Sigmoid colon (tissue), 7 donors: ENCODE data around the gene KIF15. TPM values are rescaled to one million over a fixed set of nuclear protein-coding genes. Genes with fewer than 3 reads are reported as not detected.

Source experiments
- DNase-seq: peaks from one replicate; pipeline ENCODE4 v3.0.0-alpha.2; 2019
- H3K27ac ChIP-seq, 4 donors: fragments of 200-600 bp; sonication (generic); one replicate each; pipeline ENCODE4 v1.5.1; 2016 to 2019; ENCODE audit warnings: mild to moderate bottlenecking in 1 of 4
- H3K27me3 ChIP-seq, 3 donors: fragments of 200-600 bp; sonication (generic); one replicate each; pipeline ENCODE4 v1.5.1; 2019; ENCODE audit warnings: mild to moderate bottlenecking in 1 of 3
- H3K36me3 ChIP-seq, 4 donors: fragments of 200-600 bp; sonication (generic); one replicate each; pipeline ENCODE4 v1.5.1; 2016 to 2019
- H3K4me1 ChIP-seq, 4 donors: fragments of 200-600 bp; sonication (generic); one replicate each; pipeline ENCODE4 v1.5.1; 2017 to 2019
- H3K4me3 ChIP-seq, 4 donors: fragments of 200-600 bp; sonication (generic); one replicate each; pipeline ENCODE4 v1.5.1; 2017 to 2019; ENCODE audit warnings: mild to moderate bottlenecking in 2 of 4, moderate library complexity in 1 of 4
- H3K9me3 ChIP-seq, 4 donors: fragments of 200-600 bp in 3 of 4; sonication (generic) in 3 of 4; one replicate each; pipeline versions ENCODE4 v1.5.1 to v1.6.1; 2013 to 2019
- CTCF ChIP-seq, 4 experiments: fragments of 450-650 bp in 3 of 4; fragments of 200-600 bp in 1 of 4; IDR thresholded peaks; one replicate each; pipeline ENCODE4 v1.5.1; 2016 to 2019; ENCODE audit warnings: antibody characterized with exemption in 4 of 4, mild to moderate bottlenecking in 3 of 4, moderate library complexity in 2 of 4
- EP300 ChIP-seq, 4 donors: sonication (generic); formaldehyde crosslinking; IDR thresholded peaks; one replicate each; pipeline ENCODE4 v1.6.1; 2017; ENCODE audit warnings: antibody characterized with exemption in 4 of 4
- POLR2A ChIP-seq, 2 donors: fragments of 450-650 bp; IDR thresholded peaks; one replicate each; pipeline ENCODE4 v1.6.1; 2016; ENCODE audit warnings: antibody characterized with exemption in 2 of 2, mild to moderate bottlenecking in 2 of 2, moderate library complexity in 2 of 2
- POLR2AphosphoS5 ChIP-seq, 4 donors: sonication (generic); formaldehyde crosslinking; IDR thresholded peaks; one replicate each; pipeline ENCODE4 v1.6.1; 2017; ENCODE audit warnings: antibody characterized with exemption in 4 of 4
- WGBS, 2 donors: extraction: QIAGEN DNeasy Blood & Tissue Kit; methylation state at CpG; one replicate each; pipeline ENCODE4 v1.1.7; 2013; 5-methylcytosine and 5-hydroxymethylcytosine counted together
- intact Hi-C: fragments of 100-400 bp; cut with DNase I; formaldehyde crosslinking; loops from one replicate; pipeline ENCODE4 v1.15.1; 2023
- polyA plus RNA-seq, 3 donors: library from polyadenylated mRNA; stranded (reverse); fragments of 200-250 nt; gene quantifications; one replicate each; pipeline ENCODE4 v1.2.3, GENCODE V29; 2013
- total RNA-seq, 4 donors: library from RNA; depleted of rRNA; stranded (reverse); fragments of >200 nt; gene quantifications; one replicate each; pipeline ENCODE4 v1.1.0, GENCODE V29; 2016
- donor health status: healthy with polysubstance abuse.
- donor health status: Bipolar disorder and iron deficiency.
- donor health status: healthy.

Gene KIF15
- total and polyA plus RNA-seq, 7 donors: 0.60 to 8.8 (median 1.1) TPM

- peaks cover 0 to 19% (median 14%) of the 10 kb centered on the region in 4 donors for H3K4me1 ChIP-seq
- intact Hi-C loops: loop anchor here (5.0 kb wide), 1 partner anchor 425 kb away; the partner anchor contains the start of gene TCAIM
- H3K27ac ChIP-seq: no peak overlapping the region
- no peaks in the 10 kb centered on the region for H3K27me3 ChIP-seq
- TF ChIP-seq POLR2AphosphoS5 (IDR thresholded peaks at IDR 0.05): no peak
- no peak for TF ChIP-seq POLR2A (IDR thresholded peaks at IDR 0.05)
- TF ChIP-seq EP300 (IDR thresholded peaks at IDR 0.05): no peak
- DNase-seq: no peak
- 35 to 43% methylated on average over 5 of the region's 5 CpGs for WGBS, 2 donors
- H3K9me3 ChIP-seq: peaks cover 0 to 3% (median 0%) of the 10 kb centered on the region in 4 donors
- H3K36me3 ChIP-seq: no peaks in the 10 kb centered on the region
- H3K4me3 ChIP-seq: no peak overlapping the region
Observed at GRCh38 chr3:44762690-44763089, 1.1 kb downstream of the KIF15 start.

DNA sequence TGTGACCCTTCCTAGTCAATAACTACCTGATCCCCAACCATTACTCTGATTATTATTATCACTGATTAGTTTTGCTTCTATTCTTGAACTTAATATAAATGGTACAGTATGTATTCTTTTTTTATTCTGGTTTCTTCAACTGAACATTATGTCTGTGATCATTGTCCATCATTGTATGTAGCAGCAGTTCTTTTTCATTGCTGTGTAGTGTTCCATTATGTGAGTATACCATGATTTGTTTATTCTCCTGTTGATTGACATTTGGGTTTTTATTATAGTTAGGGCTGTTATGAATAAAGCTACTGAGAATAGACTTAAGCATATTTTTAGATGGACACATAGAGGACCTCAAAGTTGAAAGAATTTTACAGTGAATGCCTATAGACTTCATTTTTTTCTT, 2.7 kb downstream of the KIF15 start:
- intact Hi-C loops: loop anchor here (5.0 kb wide), 1 partner anchor 427 kb away; the partner anchor contains the start of gene TCAIM
- TF ChIP-seq EP300 (IDR thresholded peaks at IDR 0.05) (no peak), POLR2AphosphoS5 (IDR thresholded peaks at IDR 0.05) (no peak), POLR2A (IDR thresholded peaks at IDR 0.05) (no peak), CTCF (IDR thresholded peaks at IDR 0.05) (no peak)
- H3K9me3 ChIP-seq: peaks cover 0 to 2% (median 0%) of the 10 kb centered on the region in 4 donors
- no peak overlapping the region for H3K4me3 ChIP-seq
- no peaks in the 10 kb centered on the region for H3K36me3 ChIP-seq
- no peaks in the 10 kb centered on the region for H3K27me3 ChIP-seq
- no peak overlapping the region for H3K27ac ChIP-seq
- H3K4me1 ChIP-seq: peaks cover 0 to 19% (median 14%) of the 10 kb centered on the region in 4 donors
- DNase-seq: no peak

DNA sequence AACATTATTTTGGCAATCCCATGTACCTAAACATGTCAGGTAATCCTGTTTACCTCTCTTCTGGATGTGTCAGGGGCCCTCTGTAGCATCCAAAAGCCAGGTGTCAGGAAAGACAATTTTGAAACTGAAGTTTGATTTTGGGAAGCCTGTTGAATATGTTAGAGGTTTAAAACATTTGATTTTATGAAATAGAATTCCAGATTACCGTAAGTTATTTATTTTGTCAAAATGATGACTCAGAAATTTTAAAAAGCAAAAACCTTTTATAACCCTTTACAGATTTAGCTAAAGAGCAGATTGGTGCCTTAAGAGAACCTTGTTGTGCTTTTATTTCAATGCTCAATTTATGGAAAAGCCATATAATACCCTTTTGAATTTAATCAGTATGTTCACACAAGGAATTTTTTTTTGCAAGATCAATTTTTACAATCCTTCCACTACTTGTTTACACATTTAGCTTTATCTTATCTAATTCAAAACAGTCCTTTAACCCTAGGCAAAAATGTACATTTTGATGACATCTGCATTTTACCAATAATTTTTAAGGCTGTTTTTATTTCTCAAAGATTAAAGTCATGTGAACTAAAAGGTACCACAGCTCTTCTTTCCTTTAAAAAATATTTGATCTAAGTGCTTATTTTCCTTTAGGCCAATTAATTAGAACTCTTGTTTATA, 10.0 kb downstream of the KIF15 start:
- no peak overlapping the region for H3K27ac ChIP-seq
- no peak overlapping the region for H3K4me3 ChIP-seq
- H3K36me3 ChIP-seq: no peaks in the 10 kb centered on the region
- H3K27me3 ChIP-seq: no peaks in the 10 kb centered on the region
- H3K4me1 ChIP-seq: no peaks in the 10 kb centered on the region
- DNase-seq: no peak
- WGBS, 2 donors: 95 to 98% methylated on average over 1 of the region's 1 CpG
- TF ChIP-seq CTCF (IDR thresholded peaks at IDR 0.05) (no peak), POLR2AphosphoS5 (IDR thresholded peaks at IDR 0.05) (no peak), EP300 (IDR thresholded peaks at IDR 0.05) (no peak), POLR2A (IDR thresholded peaks at IDR 0.05) (no peak)
- intact Hi-C loops: no loop called here
- peaks cover 0 to 4% (median 0%) of the 10 kb centered on the region in 4 donors for H3K9me3 ChIP-seq

- Histone ChIP-seq H3K4me1 (no peaks in the 10 kb centered on the region), H3K4me3 (no peak overlapping the region), H3K9me3 (peaks cover 0 to 4% (median 0%) of the 10 kb centered on the region in 4 donors), H3K36me3 (no peaks in the 10 kb centered on the region), H3K27me3 (no peaks in the 10 kb centered on the region), H3K27ac (no peak overlapping the region)
- intact Hi-C loops: no loop called here
- WGBS, 2 donors: 93 to 98% methylated on average over 1 of the region's 1 CpG
- no peak for DNase-seq
- TF ChIP-seq CTCF (IDR thresholded peaks at IDR 0.05): no peak
- TF ChIP-seq EP300 (IDR thresholded peaks at IDR 0.05): no peak
- TF ChIP-seq POLR2A (IDR thresholded peaks at IDR 0.05): no peak
- no peak for TF ChIP-seq POLR2AphosphoS5 (IDR thresholded peaks at IDR 0.05)
Observed at GRCh38 chr3:44772099-44772442, 10.5 kb downstream of the KIF15 start.

DNA sequence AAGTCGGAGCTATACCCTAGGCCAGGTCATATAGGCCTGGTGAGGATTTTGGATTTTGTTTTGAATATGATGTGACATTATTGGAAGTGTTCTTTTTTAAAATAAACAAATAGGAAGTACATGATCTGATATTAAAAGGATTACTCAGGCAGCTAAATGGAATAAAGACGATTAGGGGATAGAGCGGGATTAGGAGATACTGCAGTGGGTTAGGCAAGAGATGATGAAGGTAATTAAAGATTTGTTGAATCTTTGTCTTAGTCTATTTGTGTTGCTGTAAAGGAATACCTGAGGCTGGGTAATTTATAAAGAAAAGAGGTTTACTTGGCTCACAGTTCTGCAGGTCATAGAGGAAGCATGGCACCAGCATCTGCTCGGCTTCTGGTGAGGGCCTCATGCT, 21.3 kb downstream of the KIF15 start:
- WGBS, 2 donors: 95 to 96% methylated on average over 4 of the region's 4 CpGs
- Histone ChIP-seq H3K4me1 (no peaks in the 10 kb centered on the region), H3K27me3 (no peaks in the 10 kb centered on the region), H3K4me3 (no peak overlapping the region), H3K27ac (no peak overlapping the region), H3K9me3 (no peaks in the 10 kb centered on the region), H3K36me3 (no peaks in the 10 kb centered on the region)
- no peak for DNase-seq
- intact Hi-C loops: no loop called here
- no peak for TF ChIP-seq CTCF (IDR thresholded peaks at IDR 0.05)
- TF ChIP-seq POLR2AphosphoS5 (IDR thresholded peaks at IDR 0.05): no peak
- no peak for TF ChIP-seq POLR2A (IDR thresholded peaks at IDR 0.05)
- no peak for TF ChIP-seq EP300 (IDR thresholded peaks at IDR 0.05)
